Measurements from ENCODE around the gene ZNF766. TPM values are rescaled to one million over a fixed set of nuclear protein-coding genes. Genes with fewer than 3 reads are reported as not detected.
"Not testable (repeated sequence)": the region's sequence is repeated elsewhere in the genome, so short reads cannot be mapped to it uniquely, and the experiment has no call there.

Gene ZNF766
- total RNA-seq, 1 donor from 2014 or later = 17.5 TPM

DNA sequence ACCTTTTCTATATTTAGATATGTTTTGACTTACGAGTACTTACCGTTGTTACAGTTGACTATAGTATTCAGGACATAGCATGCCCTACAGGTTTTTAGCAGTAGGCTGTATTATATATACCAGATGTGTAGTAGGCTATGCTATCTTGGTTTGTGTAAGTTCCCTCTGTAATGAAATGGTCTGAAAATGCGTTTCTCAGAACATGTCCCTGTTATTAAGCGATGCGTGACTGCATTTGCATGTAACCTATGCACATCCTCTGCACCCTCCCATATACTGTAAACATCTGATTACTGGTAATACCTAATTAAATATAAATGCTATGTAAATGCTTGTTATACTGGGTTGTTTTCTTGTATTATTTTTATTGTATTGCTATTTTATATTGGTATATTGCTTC lies 6.6 kb downstream of the ZNF766 start:
- Histone ChIP-seq H3K36me3 (no peaks in the 10 kb centered on the region), H3K27ac (no peak overlapping the region), H3K4me3 (no peak overlapping the region), H3K9me3 (no peaks in the 10 kb centered on the region), H3K27me3 (no peaks in the 10 kb centered on the region), H3K4me1 (peaks cover 12% of the 10 kb centered on the region)
- intact Hi-C loops (cut with DNase I) = no loop called here
- DNase-seq = no peak
- TF ChIP-seq, protein P1, sequence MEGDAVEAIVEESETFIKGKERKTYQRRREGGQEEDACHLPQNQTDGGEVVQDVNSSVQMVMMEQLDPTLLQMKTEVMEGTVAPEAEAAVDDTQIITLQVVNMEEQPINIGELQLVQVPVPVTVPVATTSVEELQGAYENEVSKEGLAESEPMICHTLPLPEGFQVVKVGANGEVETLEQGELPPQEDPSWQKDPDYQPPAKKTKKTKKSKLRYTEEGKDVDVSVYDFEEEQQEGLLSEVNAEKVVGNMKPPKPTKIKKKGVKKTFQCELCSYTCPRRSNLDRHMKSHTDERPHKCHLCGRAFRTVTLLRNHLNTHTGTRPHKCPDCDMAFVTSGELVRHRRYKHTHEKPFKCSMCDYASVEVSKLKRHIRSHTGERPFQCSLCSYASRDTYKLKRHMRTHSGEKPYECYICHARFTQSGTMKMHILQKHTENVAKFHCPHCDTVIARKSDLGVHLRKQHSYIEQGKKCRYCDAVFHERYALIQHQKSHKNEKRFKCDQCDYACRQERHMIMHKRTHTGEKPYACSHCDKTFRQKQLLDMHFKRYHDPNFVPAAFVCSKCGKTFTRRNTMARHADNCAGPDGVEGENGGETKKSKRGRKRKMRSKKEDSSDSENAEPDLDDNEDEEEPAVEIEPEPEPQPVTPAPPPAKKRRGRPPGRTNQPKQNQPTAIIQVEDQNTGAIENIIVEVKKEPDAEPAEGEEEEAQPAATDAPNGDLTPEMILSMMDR (IDR thresholded peaks at IDR 0.05) = no peak
- ATAC-seq = no peak

DNA sequence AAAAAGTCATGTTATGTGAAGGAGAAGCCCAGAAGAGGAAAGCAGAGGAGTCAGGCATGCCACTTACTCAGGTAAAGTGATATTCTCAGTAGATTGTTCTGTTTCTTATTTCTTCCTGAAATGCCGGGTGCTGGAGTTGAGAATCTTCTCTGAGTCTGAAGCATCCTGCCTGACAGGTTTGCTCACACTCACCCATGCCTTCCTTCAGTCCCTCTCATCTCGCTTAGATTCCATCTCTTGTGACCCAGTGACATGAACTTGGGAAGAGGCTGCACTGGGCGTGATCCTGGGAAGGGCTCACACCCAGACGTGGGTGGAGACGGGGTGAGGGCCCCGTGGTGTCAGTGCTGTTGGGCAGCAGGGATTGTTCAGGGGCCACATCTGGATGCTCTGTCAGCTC lies 8.1 kb downstream of the ZNF766 start:
- intact Hi-C loops (cut with DNase I) = no loop called here
- DNase-seq = no peak
- Histone ChIP-seq H3K9me3 (no peaks in the 10 kb centered on the region), H3K4me1 (peaks cover 5% of the 10 kb centered on the region), H3K27ac (no peak overlapping the region), H3K4me3 (no peak overlapping the region), H3K36me3 (peaks cover 6% of the 10 kb centered on the region), H3K27me3 (no peaks in the 10 kb centered on the region)
- no peak for ATAC-seq
- TF ChIP-seq, protein P1 (IDR thresholded peaks at IDR 0.05) = no peak

DNA sequence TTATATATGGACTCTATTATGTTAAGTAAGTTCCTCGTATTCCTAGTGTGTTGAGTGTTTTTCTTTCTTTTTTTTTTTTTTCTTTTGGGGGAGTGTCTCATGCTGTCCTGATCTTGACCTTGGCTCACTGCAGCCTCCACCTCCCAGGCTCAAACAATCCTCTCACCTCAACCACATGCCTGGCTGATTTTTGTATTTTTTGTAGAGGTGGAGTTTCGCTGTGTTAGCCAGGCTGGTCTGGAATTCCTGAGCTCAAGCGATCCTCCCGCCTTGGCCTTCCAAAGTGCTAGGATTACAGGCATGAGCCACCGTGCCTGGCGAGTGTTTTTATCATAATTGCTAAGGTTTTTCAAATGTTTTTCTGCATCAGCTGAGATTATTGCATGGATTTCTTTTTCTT lies 16.9 kb downstream of the ZNF766 start:
- H3K4me1 ChIP-seq = no peaks in the 10 kb centered on the region
- no peak for ATAC-seq
- no peak for DNase-seq
- TF ChIP-seq, protein P1 (IDR thresholded peaks at IDR 0.05) = no peak
- H3K27me3 ChIP-seq = no peaks in the 10 kb centered on the region
- H3K27ac ChIP-seq = no peak overlapping the region
- peaks cover 69% of the 10 kb centered on the region for H3K36me3 ChIP-seq
- intact Hi-C loops (cut with DNase I) = no loop called here
- H3K9me3 ChIP-seq = no peaks in the 10 kb centered on the region
- H3K4me3 ChIP-seq = no peak overlapping the region

DNA sequence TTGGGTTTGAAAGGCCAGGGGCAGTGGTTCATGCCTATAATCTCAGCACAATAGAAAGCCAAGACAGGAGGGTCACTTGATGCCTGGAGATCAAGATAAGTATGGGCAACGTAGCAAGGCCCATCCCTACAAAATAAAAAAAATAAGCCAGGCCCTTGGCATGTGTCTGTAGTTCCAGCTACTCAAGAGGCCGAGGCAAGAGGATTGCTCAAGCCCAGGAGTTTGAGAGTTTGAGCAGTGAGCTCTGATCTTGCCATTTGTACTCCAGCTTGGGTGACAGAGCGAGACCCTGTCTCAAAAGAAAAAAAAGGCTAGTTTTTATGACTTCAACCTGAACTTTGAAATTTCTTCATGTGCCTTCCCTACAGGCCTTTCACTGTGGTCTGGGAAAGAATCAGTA lies 22.4 kb downstream of the ZNF766 start:
- intact Hi-C loops (cut with DNase I) = no loop called here

DNA sequence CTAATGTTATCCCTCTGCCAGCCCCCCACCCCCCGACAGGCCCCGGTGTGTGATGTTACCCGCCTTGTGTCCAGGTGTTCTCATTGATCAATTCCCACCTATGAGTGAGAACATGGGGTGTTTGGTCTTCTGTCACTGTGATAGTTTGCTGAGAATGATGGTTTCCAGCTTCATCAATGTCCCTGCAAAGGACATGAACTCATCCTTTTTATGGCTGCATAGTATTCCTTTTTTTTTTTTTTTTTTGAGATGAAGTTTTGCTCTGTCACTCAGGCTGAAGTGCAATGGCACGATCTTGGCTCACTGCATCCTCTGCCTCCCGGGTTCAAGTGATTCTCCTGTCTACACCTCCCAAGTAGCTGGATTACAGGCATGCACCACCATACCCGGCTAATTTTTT lies 23.6 kb downstream of the ZNF766 start:
- H3K4me3 ChIP-seq; intact Hi-C loops (cut with DNase I); H3K27ac ChIP-seq; H3K4me1 ChIP-seq; ATAC-seq; H3K9me3 ChIP-seq; DNase-seq; H3K27me3 ChIP-seq: not testable (repeated sequence)
- H3K36me3 ChIP-seq = peaks cover 32% of the 10 kb centered on the region

More for the DNA sequence above, 22.4 kb downstream of the ZNF766 start:
- Histone ChIP-seq H3K27me3 (no peaks in the 10 kb centered on the region), H3K36me3 (peaks cover 33% of the 10 kb centered on the region), H3K27ac (no peak overlapping the region), H3K9me3 (no peaks in the 10 kb centered on the region), H3K4me1 (no peaks in the 10 kb centered on the region), H3K4me3 (no peak overlapping the region)
- DNase-seq = no peak
- ATAC-seq = no peak
- TF ChIP-seq, protein P1 (IDR thresholded peaks at IDR 0.05) = no peak

DNA sequence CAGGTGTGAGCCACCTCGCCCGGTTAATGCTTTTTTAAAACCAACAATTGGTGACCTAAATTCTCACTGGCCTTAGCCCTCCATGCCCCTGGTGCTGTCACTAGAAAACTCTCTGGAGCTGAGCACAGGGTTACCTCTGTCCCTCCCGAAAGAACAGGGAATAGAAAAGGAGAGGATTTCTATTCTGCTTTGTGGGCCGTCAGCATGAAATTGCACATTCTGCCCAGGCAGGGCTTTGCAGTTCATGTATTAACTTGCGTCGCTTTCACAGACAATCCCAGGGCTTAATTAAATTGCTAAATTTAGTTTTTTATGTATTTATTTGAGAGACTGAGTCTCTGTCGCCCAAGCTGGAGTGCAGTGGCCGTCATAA lies 27.0 kb downstream of the ZNF766 start:
- Histone ChIP-seq H3K4me1 (no peaks in the 10 kb centered on the region), H3K9me3 (no peaks in the 10 kb centered on the region), H3K4me3 (peak overlapping the region; percentile 62), H3K36me3 (peaks cover 17% of the 10 kb centered on the region), H3K27me3 (no peaks in the 10 kb centered on the region), H3K27ac (peak overlapping the region; percentile 55)
- ATAC-seq (no peak), DNase-seq (no peak)
- intact Hi-C loops (cut with DNase I) = no loop called here
- TF ChIP-seq, protein P1 (IDR thresholded peaks at IDR 0.05) = no peak

Data from upper lobe of right lung (tissue), 1 donor.